IMR-90 (cell line): ENCODE results near the gene BCAS3. TPM values are rescaled to one million over a fixed set of nuclear protein-coding genes. Genes with fewer than 3 reads are reported as not detected.

Experiments
- ATAC-seq: fragments of 200-7000 bp; cut with Tn5 transposase; 2 replicates; pipeline ENCODE4 v1.9.1; 2020; ENCODE audit warnings: low read depth, mild to moderate bottlenecking, moderate library complexity
- BruUV-seq: library from RNA; stranded (reverse); fragments of 400-500 nt; replicated peaks from 2 replicates; lab custom pipeline; 2021; lab: Mats Ljungman, UMichigan
- CTCF ChIA-PET: fragments of 300-600 bp; formaldehyde crosslinking; extraction: SDS; loops from one replicate; lab custom pipeline; 2021; ENCODE audit warnings: antibody characterized with exemption; lab: Yijun Ruan, JAX
- POLR2A ChIA-PET: fragments of 300-600 bp; sonication (Branson Sonifier 250); formaldehyde crosslinking; loops from one replicate; lab custom pipeline; 2022; ENCODE audit warnings: antibody characterized with exemption; ENCODE audit not compliant: unreplicated experiment; lab: Charles Lee
- DNase-seq: peaks from one replicate; pipeline ENCODE4 v3.0.0; 2013
- H2AFZ ChIP-seq: replicated peaks from 2 replicates; pipeline ENCODE3; 2013; ENCODE audit warnings: low read length, mild to moderate bottlenecking; ENCODE audit not compliant: poor library complexity
- H2AK5ac ChIP-seq: 2 replicates; pipeline ENCODE4 v1.6.1; 2013; ENCODE audit warnings: low read depth, low read length, inconsistent platforms
- H2AK9ac ChIP-seq: replicated peaks from 2 replicates; pipeline ENCODE3; 2013; ENCODE audit warnings: mild to moderate bottlenecking, low read depth, low read length, moderate library complexity; ENCODE audit not compliant: poor library complexity
- H2BK120ac ChIP-seq: 2 replicates; pipeline ENCODE4 v1.6.1; 2013; ENCODE audit warnings: low read depth, low read length, inconsistent platforms
- H2BK15ac ChIP-seq: 3 replicates; pipeline ENCODE4 v1.6.1; 2013; ENCODE audit warnings: low read depth, low read length, inconsistent platforms
- H2BK20ac ChIP-seq: 2 replicates; pipeline ENCODE4 v1.6.1; 2013; ENCODE audit warnings: low read depth, mild to moderate bottlenecking, inconsistent platforms, low read length, moderate library complexity
- H2BK5ac ChIP-seq: 2 replicates; pipeline ENCODE4 v1.6.1; 2013; ENCODE audit warnings: mild to moderate bottlenecking, low read depth, low read length, inconsistent platforms; ENCODE audit not compliant: poor library complexity, severe bottlenecking
- H3K14ac ChIP-seq: replicated peaks from 2 replicates; pipeline ENCODE4 v1.6.1; 2013; ENCODE audit warnings: low read depth, low read length, inconsistent platforms
- H3K18ac ChIP-seq: 2 replicates; pipeline ENCODE4 v1.6.1; 2013; ENCODE audit warnings: low read depth, low read length, control low read depth
- H3K23ac ChIP-seq: 2 replicates; pipeline ENCODE4 v1.6.1; 2013; ENCODE audit warnings: low read depth, low read length, inconsistent platforms
- H3K27ac ChIP-seq: 2 replicates; pipeline ENCODE4 v1.5.1; 2013; ENCODE audit warnings: mild to moderate bottlenecking, control low read depth, low read length; ENCODE audit not compliant: insufficient read depth
- H3K27me3 ChIP-seq: 2 replicates; pipeline ENCODE4 v1.6.1; 2013; ENCODE audit warnings: low read length; ENCODE audit not compliant: control insufficient read depth, insufficient read depth
- H3K36me3 ChIP-seq: 2 replicates; pipeline ENCODE4 v1.6.1; 2013; ENCODE audit warnings: low read length, mixed read lengths; ENCODE audit not compliant: control insufficient read depth, insufficient read depth
- H3K4ac ChIP-seq: 2 replicates; pipeline ENCODE4 v1.6.1; 2013; ENCODE audit warnings: low read depth, low read length, inconsistent platforms
- H3K4me1 ChIP-seq: 2 replicates; pipeline ENCODE4 v1.6.1; 2013; ENCODE audit warnings: low read length, mixed read lengths; ENCODE audit not compliant: control insufficient read depth, insufficient read depth
- H3K4me2 ChIP-seq: 2 replicates; pipeline ENCODE4 v1.6.1; 2013; ENCODE audit warnings: low read depth, mild to moderate bottlenecking, control low read depth, low read length, moderate library complexity
- H3K4me3 ChIP-seq: 2 replicates; pipeline ENCODE4 v1.5.1; 2013; ENCODE audit warnings: low read depth, mild to moderate bottlenecking, control low read depth, low read length, moderate library complexity; ENCODE audit not compliant: insufficient read depth
- H3K56ac ChIP-seq: 2 replicates; pipeline ENCODE4 v1.6.1; 2013; ENCODE audit warnings: low read length, inconsistent platforms; ENCODE audit not compliant: insufficient read depth; ENCODE audit errors: extremely low read depth
- H3K79me1 ChIP-seq, 2 experiments: 2 replicates each; pipeline ENCODE4 v1.6.1; 2013; ENCODE audit warnings: low read length in 2 of 2, inconsistent platforms in 1 of 2, low read depth in 1 of 2
- H3K9ac ChIP-seq: 2 replicates; pipeline ENCODE4 v1.6.1; 2013; ENCODE audit warnings: low read depth, low read length, control low read depth
- H3K9me1 ChIP-seq: 2 replicates; pipeline ENCODE4 v1.6.1; 2013; ENCODE audit warnings: low read length, inconsistent platforms; ENCODE audit not compliant: insufficient read depth
- H3K9me3 ChIP-seq: 2 replicates; pipeline ENCODE4 v1.6.1; 2013; ENCODE audit warnings: low read length; ENCODE audit not compliant: control insufficient read depth, insufficient read depth
- H4K20me1 ChIP-seq: 2 replicates; pipeline ENCODE4 v1.6.1; 2013; ENCODE audit warnings: low read length, inconsistent platforms; ENCODE audit not compliant: insufficient read depth
- H4K5ac ChIP-seq: 2 replicates; pipeline ENCODE4 v1.6.1; 2013; ENCODE audit warnings: mild to moderate bottlenecking, low read depth, low read length, control low read depth
- H4K8ac ChIP-seq, 2 experiments: 2 replicates each; pipeline ENCODE4 v1.6.1; 2013; ENCODE audit warnings: low read depth in 2 of 2, low read length in 2 of 2, control low read depth in 1 of 2, inconsistent platforms in 1 of 2
- H4K91ac ChIP-seq: 2 replicates; pipeline ENCODE4 v1.6.1; 2013; ENCODE audit warnings: low read depth, low read length, inconsistent platforms; ENCODE audit not compliant: insufficient read depth
- FOS ChIP-seq: fragments of 150-350 bp; IDR thresholded peaks from 2 replicates; pipeline ENCODE4 v1.6.1; 2016; ENCODE audit warnings: low read depth, low read length
- SMC3 ChIP-seq: fragments of 150-350 bp; IDR thresholded peaks from 2 replicates; pipeline ENCODE4 v1.6.1; 2016; ENCODE audit warnings: low read depth, mild to moderate bottlenecking, antibody characterized with exemption, low read length, moderate library complexity
- WGBS, 2 experiments: methylation state at CpG; one replicate each; pipeline versions ENCODE4 v1.1.5 to v1.1.7; 2013; ENCODE audit warnings: missing lambda C conversion rate in 2 of 2; ENCODE audit not compliant: insufficient read length in 1 of 2; ENCODE audit errors: extremely low coverage in 2 of 2; 5-methylcytosine and 5-hydroxymethylcytosine counted together
- dilution Hi-C: fragments of 300-500 bp; cut with HindIII; formaldehyde crosslinking; loops from one replicate; pipeline ENCODE4 v1.14.3; 2018; ENCODE audit warnings: low sequenced_read_pairs; ENCODE audit not compliant: unreplicated experiment
- in situ Hi-C: fragments of 300-500 bp; cut with MboI; formaldehyde crosslinking; loops from 3 replicates; pipeline ENCODE4 v1.14.3; 2019; ENCODE audit warnings: low sequenced_read_pairs, inconsistent platforms, mixed read lengths
- intact Hi-C: fragments of 100-400 bp; cut with micrococcal nuclease; formaldehyde crosslinking; loops from 2 replicates; pipeline ENCODE4 v1.10.0; 2022
- polyA plus RNA-seq, 3 experiments: library from polyadenylated mRNA; depleted of rRNA; stranded (reverse); fragments of >200 nt; gene quantifications; 2 replicates each; pipeline ENCODE4 v1.2.3, GENCODE V29; 2012; ENCODE audit warnings: low replicate concordance in 1 of 3
- total RNA-seq: library from RNA; depleted of rRNA; stranded (reverse); fragments of >200 nt; gene quantifications from 2 replicates; pipeline ENCODE4 v1.2.3, GENCODE V29; 2012

The BCAS3 gene
- total and polyA plus RNA-seq, 2 of the 4 experiments (the other 2 are of a cell fraction) = 6.3 to 27.1 TPM

DNA sequence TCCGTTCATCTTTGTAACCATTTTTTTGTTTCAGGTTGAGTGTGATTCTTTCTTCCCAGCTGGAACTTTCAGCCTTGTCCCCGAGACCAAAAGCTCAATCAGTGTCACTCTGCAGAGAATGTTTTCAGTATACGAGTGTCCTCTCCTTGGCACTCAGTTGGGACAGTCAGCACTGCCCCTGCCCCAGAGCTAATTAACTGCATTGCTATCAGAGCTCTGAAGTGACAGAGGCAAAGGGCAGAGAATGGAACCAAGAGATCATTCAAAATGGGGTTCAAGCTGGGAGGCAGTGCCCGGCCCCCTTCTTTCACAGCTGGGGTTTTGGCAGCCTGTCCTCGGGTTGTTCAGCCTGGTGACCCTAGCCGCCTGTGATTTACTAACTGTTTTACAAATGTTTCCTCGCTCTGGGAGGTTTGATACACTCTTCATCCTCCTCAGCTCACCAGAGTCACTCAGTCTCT is 526.0 kb downstream of the BCAS3 start:
- Histone ChIP-seq H4K5ac (peak overlapping the region; percentile 74), H3K4me1 (peaks cover 14% of the 10 kb centered on the region), H3K9me1 (peaks cover 10% of the 10 kb centered on the region; the same call in 1 of the 2 replicates), H4K91ac (peak overlapping the region; percentile 94), H3K4ac (peak overlapping the region; percentile 82), H3K9me3 (no peaks in the 10 kb centered on the region), H2BK20ac (peak overlapping the region; percentile 87), H2AK5ac (peak overlapping the region; percentile 99), H3K79me1 (peaks cover 3 to 17% of the 10 kb centered on the region in 2 experiments; a peak in 2 of 4 replicates), H3K27me3 (no peaks in the 10 kb centered on the region), H3K4me2 (peak overlapping the region; percentile 34), H2AFZ (peak overlapping the region; percentile 85), H2BK120ac (peak overlapping the region; percentile 95), H2BK5ac (peak overlapping the region; percentile 98), H3K4me3 (no peak overlapping the region), H3K18ac (peak overlapping the region; percentile 82), H3K56ac (peak overlapping the region; percentile 70; the same call in 1 of the 2 replicates), H3K9ac (peak overlapping the region; percentile 54), H3K36me3 (no peaks in the 10 kb centered on the region), H3K14ac (peak overlapping the region; percentile 83), H4K20me1 (no peaks in the 10 kb centered on the region), H3K23ac (peak overlapping the region; percentile 78), H2AK9ac (peak overlapping the region; percentile 47), H4K8ac (peak overlapping the region; percentile 67 to 92), H3K27ac (peak overlapping the region; percentile 91), H2BK15ac (peak overlapping the region; percentile 99)
- DNase-seq = no peak
- dilution Hi-C loops (no loop called here), intact Hi-C loops (no loop called here), in situ Hi-C loops (loop anchor here (5.0 kb wide), 2 partner anchors 104 to 189 kb away; no protein-coding TSS in a partner anchor)
- WGBS, 2 experiments = 0% methylated on average over 1 of the region's 7 CpGs; no CpG with 5 or more reads in 1 of the 2 experiments
- TF ChIP-seq SMC3 (no peak), FOS (no peak)
- POLR2A ChIA-PET = interaction anchor here (0.5 to 1.4 kb wide), 4 partner anchors 17 to 199 kb away, joined by 4 to 6 read pairs (median 5); partner anchors contain the start of gene TBX2
- CTCF ChIA-PET = interaction anchor here (0.7 to 1.7 kb wide), 3 partner anchors 11 to 1774 kb away, joined by 3 to 4 read pairs (median 4); no protein-coding TSS in a partner anchor
- no peak for ATAC-seq
- no TSS peak for BruUV-seq
